ENCODE data around the gene CBFB. TPM values are rescaled to one million over a fixed set of nuclear protein-coding genes. Genes with fewer than 3 reads are reported as not detected.

Gene CBFB
- total RNA-seq, 2 experiments from 2014 or later = 58.8 to 59.6 TPM

DNA sequence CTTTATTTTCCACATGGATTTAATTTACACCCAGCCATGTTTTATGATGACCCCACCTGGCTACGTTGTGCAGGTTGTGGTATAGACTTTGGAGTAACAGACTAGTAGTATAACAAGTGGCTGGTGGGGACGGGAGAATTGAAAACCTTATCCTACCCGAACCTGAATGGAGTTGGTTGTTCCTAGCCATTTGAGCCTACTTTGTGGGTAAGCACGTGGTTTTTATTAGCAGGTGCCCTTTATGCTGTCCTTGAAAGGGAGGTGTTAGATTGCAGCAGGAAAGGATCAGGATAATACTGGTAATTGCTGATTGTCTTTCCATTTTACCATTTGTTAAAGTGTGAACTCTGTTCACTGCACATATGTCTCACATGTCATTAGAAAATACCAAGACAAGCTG is 48.9 kb downstream of the CBFB start:
- CTCF ChIA-PET = no interaction called here
- H3K27ac Mint-ChIP-seq = no peak overlapping the region
- no peak for ATAC-seq (ENCODE audit: poor library complexity)

DNA sequence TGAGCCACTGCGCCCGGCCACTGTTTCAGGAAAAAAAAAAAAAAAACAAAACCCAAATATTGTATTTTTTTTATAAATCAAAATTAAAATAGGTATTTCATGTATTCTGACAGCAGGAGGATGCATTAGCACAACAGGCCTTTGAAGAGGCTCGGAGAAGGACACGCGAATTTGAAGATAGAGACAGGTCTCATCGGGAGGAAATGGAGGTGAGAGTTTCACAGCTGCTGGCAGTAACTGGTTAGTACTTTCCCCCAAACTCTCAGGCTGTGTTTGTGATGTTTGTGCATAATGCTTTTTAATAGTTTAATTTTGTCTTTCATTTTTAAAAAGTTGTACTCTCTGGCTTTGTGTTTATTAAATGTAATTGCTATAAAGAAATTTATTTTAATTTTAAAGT is 53.2 kb downstream of the CBFB start:
- ChIA-PET POLR2A (interaction anchor here (0.9 to 1.4 kb wide), 2 partner anchors 11 to 27 kb away, joined by 3 read pairs; no protein-coding TSS in a partner anchor), CTCF (interaction anchor here (1.0 to 1.1 kb wide), 2 partner anchors 11 to 18 kb away, joined by 4 to 5 read pairs; no protein-coding TSS in a partner anchor)
- Mint-ChIP-seq H3K36me3 (ENCODE audit: low read depth) (peaks cover 41% of the 10 kb centered on the region), H3K9me3 (no peaks in the 10 kb centered on the region), H3K27ac (no peak overlapping the region), H3K4me1 (ENCODE audit: low read depth) (no peaks in the 10 kb centered on the region), H3K27me3 (no peaks in the 10 kb centered on the region), H3K4me3 (no peak overlapping the region)
- H3K4me1 ChIP-seq (ENCODE audit: insufficient read depth, low read length) = no peaks in the 10 kb centered on the region
- H3K27me3 ChIP-seq (ENCODE audit: control insufficient read depth in 1 of 2, insufficient read depth in 2 of 2, low read length in 2 of 2) = no peaks in the 10 kb centered on the region
- TF ChIP-seq, protein P1, sequence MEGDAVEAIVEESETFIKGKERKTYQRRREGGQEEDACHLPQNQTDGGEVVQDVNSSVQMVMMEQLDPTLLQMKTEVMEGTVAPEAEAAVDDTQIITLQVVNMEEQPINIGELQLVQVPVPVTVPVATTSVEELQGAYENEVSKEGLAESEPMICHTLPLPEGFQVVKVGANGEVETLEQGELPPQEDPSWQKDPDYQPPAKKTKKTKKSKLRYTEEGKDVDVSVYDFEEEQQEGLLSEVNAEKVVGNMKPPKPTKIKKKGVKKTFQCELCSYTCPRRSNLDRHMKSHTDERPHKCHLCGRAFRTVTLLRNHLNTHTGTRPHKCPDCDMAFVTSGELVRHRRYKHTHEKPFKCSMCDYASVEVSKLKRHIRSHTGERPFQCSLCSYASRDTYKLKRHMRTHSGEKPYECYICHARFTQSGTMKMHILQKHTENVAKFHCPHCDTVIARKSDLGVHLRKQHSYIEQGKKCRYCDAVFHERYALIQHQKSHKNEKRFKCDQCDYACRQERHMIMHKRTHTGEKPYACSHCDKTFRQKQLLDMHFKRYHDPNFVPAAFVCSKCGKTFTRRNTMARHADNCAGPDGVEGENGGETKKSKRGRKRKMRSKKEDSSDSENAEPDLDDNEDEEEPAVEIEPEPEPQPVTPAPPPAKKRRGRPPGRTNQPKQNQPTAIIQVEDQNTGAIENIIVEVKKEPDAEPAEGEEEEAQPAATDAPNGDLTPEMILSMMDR (IDR thresholded peaks at IDR 0.05) = no peak
- H3K36me3 ChIP-seq (ENCODE audit: insufficient read depth, low read length) = peaks cover 10% of the 10 kb centered on the region
- H3K9me3 ChIP-seq (ENCODE audit: control insufficient read depth in 1 of 2, insufficient read depth in 1 of 2, low read length in 2 of 2) = no peaks in the 10 kb centered on the region
- H3K27ac ChIP-seq (ENCODE audit: low read depth in 1 of 2, low read length in 2 of 2) = no peak overlapping the region
- H3K4me3 ChIP-seq (ENCODE audit: low read length) = no peak overlapping the region
- DNase-seq (no peak), ATAC-seq (ENCODE audit: poor library complexity) (no peak)
- intact Hi-C loops (cut with DNase I, micrococcal nuclease) = no loop called here

More for the DNA sequence above, 48.9 kb downstream of the CBFB start:
- TF ChIP-seq, protein P1 (IDR thresholded peaks at IDR 0.05) = no peak
- no peaks in the 10 kb centered on the region for H3K27me3 ChIP-seq (ENCODE audit: control insufficient read depth in 1 of 2, insufficient read depth in 2 of 2, low read length in 2 of 2)
- Mint-ChIP-seq H3K9me3 (no peaks in the 10 kb centered on the region), H3K4me3 (no peak overlapping the region), H3K27me3 (no peaks in the 10 kb centered on the region), H3K4me1 (ENCODE audit: low read depth) (no peaks in the 10 kb centered on the region), H3K36me3 (ENCODE audit: low read depth) (peaks cover 39% of the 10 kb centered on the region)
- intact Hi-C loops (cut with DNase I, micrococcal nuclease) = no loop called here
- H3K36me3 ChIP-seq (ENCODE audit: insufficient read depth, low read length) = peaks cover 28% of the 10 kb centered on the region
- no peak overlapping the region for H3K27ac ChIP-seq (ENCODE audit: low read depth in 1 of 2, low read length in 2 of 2)
- no peak overlapping the region for H3K4me3 ChIP-seq (ENCODE audit: low read length)
- no peaks in the 10 kb centered on the region for H3K4me1 ChIP-seq (ENCODE audit: insufficient read depth, low read length)
- no peaks in the 10 kb centered on the region for H3K9me3 ChIP-seq (ENCODE audit: control insufficient read depth in 1 of 2, insufficient read depth in 1 of 2, low read length in 2 of 2)
- no peak for DNase-seq
- POLR2A ChIA-PET = no interaction called here

DNA sequence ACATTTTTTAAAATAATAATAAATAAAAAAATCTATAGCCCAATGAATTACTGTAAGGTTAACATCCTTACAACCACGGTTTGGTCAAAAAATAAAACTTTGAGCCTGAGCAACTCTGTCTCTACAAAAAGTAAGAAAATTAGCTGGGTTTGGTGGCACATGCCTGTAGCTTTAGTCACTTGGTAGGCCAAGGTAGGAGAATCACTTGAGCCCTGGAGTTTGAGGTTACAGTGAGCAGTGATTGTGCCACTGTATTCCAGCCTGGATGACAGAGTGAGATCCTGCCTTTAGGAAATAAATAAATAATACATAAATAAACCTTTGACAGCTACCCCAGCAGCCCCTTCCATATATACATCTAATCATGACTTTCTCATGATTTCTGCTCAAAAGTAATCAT is 53.9 kb downstream of the CBFB start:
- Histone ChIP-seq H3K9me3 (ENCODE audit: control insufficient read depth in 1 of 2, insufficient read depth in 1 of 2, low read length in 2 of 2) (no peaks in the 10 kb centered on the region), H3K27me3 (ENCODE audit: control insufficient read depth in 1 of 2, insufficient read depth in 2 of 2, low read length in 2 of 2) (no peaks in the 10 kb centered on the region), H3K4me1 (ENCODE audit: insufficient read depth, low read length) (no peaks in the 10 kb centered on the region), H3K4me3 (ENCODE audit: low read length) (no peak overlapping the region), H3K27ac (ENCODE audit: low read depth in 1 of 2, low read length in 2 of 2) (no peak overlapping the region), H3K36me3 (ENCODE audit: insufficient read depth, low read length) (peaks cover 7% of the 10 kb centered on the region)
- TF ChIP-seq, protein P1 (IDR thresholded peaks at IDR 0.05) = no peak
- Mint-ChIP-seq H3K36me3 (ENCODE audit: low read depth) (peaks cover 45% of the 10 kb centered on the region), H3K4me1 (ENCODE audit: low read depth) (no peaks in the 10 kb centered on the region), H3K4me3 (no peak overlapping the region), H3K9me3 (no peaks in the 10 kb centered on the region), H3K27me3 (no peaks in the 10 kb centered on the region), H3K27ac (no peak overlapping the region)
- intact Hi-C loops (cut with DNase I, micrococcal nuclease) = no loop called here
- ChIA-PET POLR2A (interaction anchor here (0.9 kb wide), 1 partner anchor 10 kb away, joined by 3 read pairs; no protein-coding TSS in a partner anchor), CTCF (no interaction called here)
- ATAC-seq (ENCODE audit: poor library complexity) (no peak), DNase-seq (no peak)

All from CD4-positive, alpha-beta T cell (primary cell).